Endometrial microvascular endothelial cells (primary cell): Measurements from ENCODE around the gene DSCAM. TPM values are rescaled to one million over a fixed set of nuclear protein-coding genes. Genes with fewer than 3 reads are reported as not detected.

ENCODE experiments used
- in situ Hi-C: cut with HindIII; loops from 2 replicates; pipeline ENCODE4 v1.10.0; 2017; ENCODE audit warnings: low sequenced_read_pairs, low pct_unique_long_range_greater_than_20kb; ENCODE audit errors: inconsistent ontology term
- total RNA-seq: library from RNA; depleted of rRNA; stranded (reverse); fragments of >200 nt; gene quantifications from one replicate; pipeline ENCODE4 v1.2.3, GENCODE V29; 2015; ENCODE audit errors: inconsistent ontology term

DSCAM gene
- total RNA-seq, 1 donor from 2014 or later, result not detected

- in situ Hi-C loops, result no loop called here
Measured at GRCh38 chr21:40257342-40257741, 589.6 kb downstream of the DSCAM start.

DNA sequence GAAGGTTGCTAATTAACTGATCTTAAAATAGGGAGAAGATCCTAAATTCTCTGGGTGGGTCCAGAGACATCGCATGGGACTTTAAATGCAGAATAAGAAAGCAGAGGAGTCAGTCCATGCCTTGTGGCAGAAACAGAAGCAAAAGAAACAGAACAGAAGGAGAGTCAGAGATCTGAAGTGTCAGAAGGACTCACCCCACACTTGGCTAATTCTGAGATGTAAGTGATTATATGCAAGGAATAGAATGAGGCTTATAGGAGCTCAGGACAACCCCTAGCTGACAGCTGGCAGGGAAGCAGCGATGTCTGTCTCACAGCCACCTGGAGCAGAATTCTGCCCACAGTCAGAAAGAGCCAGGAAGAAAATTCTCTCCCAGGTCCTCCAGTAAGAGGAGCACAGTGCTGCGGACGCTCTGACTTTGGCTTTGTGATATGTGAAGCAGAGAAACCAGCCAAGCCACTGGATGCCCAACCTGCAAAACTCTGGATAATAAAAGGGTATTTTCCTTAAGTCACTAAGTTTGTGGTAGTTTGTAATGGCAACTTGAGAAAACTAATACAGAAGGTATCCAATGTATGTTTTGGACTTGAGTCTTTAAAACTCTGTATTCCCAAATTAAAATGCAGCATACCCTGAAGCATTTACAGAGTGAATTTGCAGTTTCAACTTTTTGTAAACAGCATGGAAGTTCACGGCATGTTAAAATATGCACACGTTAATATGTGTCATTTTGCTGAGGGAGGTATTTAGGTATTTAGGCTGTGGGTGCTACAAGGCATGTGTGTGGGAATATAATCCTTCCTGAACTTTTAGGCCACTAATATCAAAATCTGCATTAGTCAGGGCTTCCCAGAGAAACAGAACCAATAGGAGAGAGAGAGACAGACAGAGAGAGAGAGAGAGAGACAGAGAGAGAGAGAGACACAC lies 591.2 kb downstream of the DSCAM start:
- in situ Hi-C loops, result no loop called here

GRCh38 chr21:40254540-40255465 lies 592.2 kb downstream of the DSCAM start:
- in situ Hi-C loops, result no loop called here

GRCh38 chr21:40253112-40253511 lies 593.8 kb downstream of the DSCAM start:
- in situ Hi-C loops, result no loop called here

- in situ Hi-C loops, result no loop called here
Measured at GRCh38 chr21:40250514-40251294, 596.3 kb downstream of the DSCAM start.

GRCh38 chr21:40244981-40245380 lies 602.0 kb downstream of the DSCAM start:
- in situ Hi-C loops, result no loop called here

GRCh38 chr21:40243685-40244084 lies 603.3 kb downstream of the DSCAM start:
- in situ Hi-C loops, result no loop called here

DNA sequence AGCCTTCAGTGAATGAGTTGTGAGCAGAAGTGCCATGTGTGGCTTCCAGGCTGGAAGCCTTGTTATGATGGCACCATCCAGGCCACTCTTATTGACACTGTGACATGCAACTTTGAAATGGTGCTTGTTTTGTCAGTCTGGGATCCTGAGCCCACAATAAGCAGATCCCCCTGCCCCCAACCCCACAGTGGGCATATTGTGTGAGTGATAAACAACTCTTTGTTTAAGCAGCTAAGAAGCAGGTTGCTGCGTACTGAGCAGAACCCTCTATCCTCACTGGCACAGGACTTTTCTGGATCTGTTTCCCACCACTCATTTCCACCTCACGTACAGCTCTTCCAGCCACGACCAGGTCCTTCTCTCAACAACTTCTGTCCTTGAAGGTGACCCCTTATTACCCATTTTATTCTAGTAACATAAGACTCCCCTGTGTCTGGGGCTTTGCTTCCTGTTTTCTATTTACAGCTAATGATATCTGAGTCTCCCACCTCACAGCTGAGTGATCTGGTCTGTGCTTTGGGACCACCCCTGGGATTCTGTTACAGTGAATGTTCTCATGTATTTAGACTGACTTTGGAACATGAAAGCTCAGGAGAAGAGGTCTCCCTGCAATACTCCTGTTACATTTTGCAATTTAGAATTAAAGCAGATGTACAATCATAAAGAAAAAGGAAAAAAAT lies 604.2 kb downstream of the DSCAM start:
- in situ Hi-C loops, result no loop called here

GRCh38 chr21:40235528-40235927 lies 611.4 kb downstream of the DSCAM start:
- in situ Hi-C loops, result no loop called here

DNA sequence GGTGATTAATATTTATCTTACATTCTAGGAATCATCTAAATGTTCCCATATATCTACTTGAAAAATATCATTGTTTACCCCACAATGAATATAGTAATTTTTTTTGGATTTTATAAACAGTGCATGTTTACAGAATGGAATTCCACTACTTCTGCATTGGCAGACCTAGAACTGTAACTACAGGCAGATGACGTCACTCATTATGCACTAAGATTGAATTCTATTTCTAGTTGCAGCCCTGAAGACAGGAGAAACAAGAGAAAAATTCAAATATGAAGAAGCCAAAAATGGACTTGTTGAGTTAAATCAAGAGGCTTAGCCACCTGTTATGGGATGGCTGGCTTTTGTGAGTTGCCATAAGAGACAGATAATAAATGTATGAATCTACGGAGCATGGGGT lies 615.0 kb downstream of the DSCAM start:
- in situ Hi-C loops, result no loop called here

DNA sequence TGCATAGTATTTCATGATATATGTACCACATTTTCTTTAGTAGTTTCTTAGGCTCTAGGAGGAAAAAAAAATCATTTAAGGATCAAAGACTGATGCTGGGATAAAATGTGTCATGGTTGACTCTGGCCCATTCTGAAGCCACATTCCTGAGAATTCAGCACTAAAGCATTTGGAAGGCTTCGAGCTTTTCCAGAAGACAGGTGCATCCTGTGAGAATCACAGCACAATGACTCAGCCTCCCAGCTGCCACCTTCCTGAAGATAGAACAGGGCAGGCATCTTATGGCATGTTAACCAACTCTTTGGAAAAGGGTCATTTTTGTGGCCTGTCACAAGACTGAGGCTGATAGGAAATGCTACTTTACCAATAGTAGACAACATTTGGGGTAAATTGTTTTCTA lies 619.9 kb downstream of the DSCAM start:
- in situ Hi-C loops, result no loop called here

DNA sequence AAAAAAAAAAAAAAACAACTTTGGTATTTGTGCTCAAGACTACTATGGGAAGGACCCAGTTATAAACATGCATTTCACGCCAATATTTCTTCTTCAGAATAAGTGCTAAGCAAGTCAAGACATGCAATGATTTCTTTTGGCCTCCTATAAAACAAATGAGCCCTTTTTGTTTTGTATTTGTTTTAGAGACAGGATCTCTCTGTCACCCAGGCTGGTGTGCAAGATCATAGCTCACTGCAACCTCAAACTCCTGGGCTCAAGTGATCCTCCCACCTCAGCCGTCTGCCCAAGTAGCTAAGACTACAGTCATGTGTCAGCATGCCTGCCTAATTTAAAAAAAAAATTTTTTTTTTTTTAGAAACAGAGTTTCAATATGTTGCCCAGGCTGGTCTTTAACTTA lies 631.0 kb downstream of the DSCAM start:
- in situ Hi-C loops, result no loop called here

- in situ Hi-C loops, result no loop called here
Measured at GRCh38 chr21:40210251-40210650, 636.7 kb downstream of the DSCAM start.

- in situ Hi-C loops, result no loop called here
Measured at GRCh38 chr21:40208948-40209345, 638.0 kb downstream of the DSCAM start.

DNA sequence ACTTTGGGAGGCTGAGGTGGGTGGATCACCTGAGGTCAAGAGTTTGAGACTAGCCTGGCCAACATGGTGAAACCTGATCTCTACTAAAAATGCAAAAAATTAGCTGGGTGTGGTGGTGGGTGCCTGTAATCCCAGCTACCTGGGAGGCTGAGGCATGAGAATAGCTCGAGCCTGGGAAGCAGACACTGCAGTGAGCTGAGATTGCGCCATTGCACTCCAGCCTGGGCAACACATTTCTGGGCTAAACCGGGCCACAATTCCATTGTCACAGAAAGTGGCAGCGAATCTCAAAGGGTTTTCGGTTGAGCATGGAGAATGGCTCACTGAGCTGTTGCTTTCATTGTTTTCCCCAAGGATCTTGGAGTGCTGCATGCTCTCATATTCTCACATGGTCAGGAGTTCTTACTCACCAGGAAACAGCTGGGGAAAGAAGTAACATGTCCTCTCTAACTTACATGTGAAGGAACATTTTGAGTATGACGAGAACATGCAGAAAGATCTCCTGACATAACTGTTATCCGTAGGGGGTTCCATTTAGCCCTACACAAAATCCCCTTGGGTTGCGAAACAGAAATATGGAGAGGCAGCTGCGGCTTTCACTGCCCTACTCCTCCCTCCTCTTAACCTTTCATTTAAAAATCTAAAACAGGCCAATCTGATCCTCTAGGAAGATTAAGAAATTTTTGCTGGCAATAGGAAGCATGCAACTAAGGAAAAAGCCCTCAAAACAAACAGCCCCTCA lies 638.6 kb downstream of the DSCAM start:
- in situ Hi-C loops, result no loop called here

- in situ Hi-C loops, result no loop called here
Measured at GRCh38 chr21:40200946-40201345, 646.0 kb downstream of the DSCAM start.

GRCh38 chr21:40200126-40200525 lies 646.8 kb downstream of the DSCAM start:
- in situ Hi-C loops, result no loop called here
